NCI-H345 (cell line): ENCODE results near the gene ASPA.
"Not testable (repeated sequence)": the region's sequence is repeated elsewhere in the genome, so short reads cannot be mapped to it uniquely, and the experiment has no call there.

ENCODE experiments used
- DNase-seq: peaks from one replicate; lab custom pipeline; 2025; lab: John Stamatoyannopoulos, UW

The ASPA gene

GRCh38 chr17:3507869-3508268 lies 32.1 kb downstream of the ASPA start:
- no peak for DNase-seq

GRCh38 chr17:3510090-3510489 lies 34.3 kb downstream of the ASPA start:
- no peak for DNase-seq

GRCh38 chr17:3511852-3512504 lies 36.2 kb downstream of the ASPA start:
- no peak for DNase-seq

GRCh38 chr17:3512505-3513171 lies 36.8 kb downstream of the ASPA start:
- DNase-seq, result no peak

- no peak for DNase-seq
Observed at GRCh38 chr17:3513305-3514035, 37.7 kb downstream of the ASPA start.

- DNase-seq, result not testable (repeated sequence)
Observed at GRCh38 chr17:3514167-3514566, 38.4 kb downstream of the ASPA start.

GRCh38 chr17:3514873-3515272 lies 39.1 kb downstream of the ASPA start:
- DNase-seq, result no peak

GRCh38 chr17:3519472-3519871 lies 43.7 kb downstream of the ASPA start:
- DNase-seq, result not testable (repeated sequence)

- no peak for DNase-seq
Observed at GRCh38 chr17:3524024-3524423, 48.2 kb downstream of the ASPA start.

- DNase-seq, result no peak
Observed at GRCh38 chr17:3526491-3526890, 50.7 kb downstream of the ASPA start.

GRCh38 chr17:3526971-3527370 lies 51.2 kb downstream of the ASPA start:
- DNase-seq, result no peak

GRCh38 chr17:3527468-3527867 lies 51.7 kb downstream of the ASPA start:
- DNase-seq, result no peak

GRCh38 chr17:3527896-3528295 lies 52.1 kb downstream of the ASPA start:
- no peak for DNase-seq

GRCh38 chr17:3528403-3528851 lies 52.6 kb downstream of the ASPA start:
- DNase-seq, result no peak

- no peak for DNase-seq
Observed at GRCh38 chr17:3528880-3529511, 53.2 kb downstream of the ASPA start.

GRCh38 chr17:3529817-3530741 lies 54.3 kb downstream of the ASPA start:
- no peak for DNase-seq

GRCh38 chr17:3531266-3532101 lies 55.7 kb downstream of the ASPA start:
- DNase-seq, result no peak

GRCh38 chr17:3532106-3532858 lies 56.5 kb downstream of the ASPA start:
- DNase-seq, result no peak

GRCh38 chr17:3532859-3533142 lies 57.0 kb downstream of the ASPA start:
- DNase-seq, result no peak

- no peak for DNase-seq
Observed at GRCh38 chr17:3533752-3534151, 58.0 kb downstream of the ASPA start.
